Midbrain (tissue), 1 donor: ENCODE results near the gene SUN2.
A peak's percentile ranks its signal among the peaks of the same experiment; 100 is the strongest.

ENCODE experiments used
- DNase-seq: peaks from one replicate; lab custom pipeline; 2025; lab: John Stamatoyannopoulos, UW

Gene SUN2

GRCh38 chr22:38735126-38735464 lies 20.7 kb downstream of the SUN2 start:
- no peak for DNase-seq

- DNase-seq, result no peak
Observed at GRCh38 chr22:38734421-38735100, 21.2 kb downstream of the SUN2 start.

- peak; percentile 94 for DNase-seq
Observed at GRCh38 chr22:38733724-38734381, 21.9 kb downstream of the SUN2 start.

- peak; percentile 67 for DNase-seq
Observed at GRCh38 chr22:38733329-38733723, 22.5 kb downstream of the SUN2 start.

GRCh38 chr22:38732251-38732815 lies 23.5 kb downstream of the SUN2 start:
- peak; percentile 37 for DNase-seq

GRCh38 chr22:38731703-38732161 lies 24.1 kb downstream of the SUN2 start:
- no peak for DNase-seq

- DNase-seq, result no peak
Observed at GRCh38 chr22:38730411-38730871, 25.4 kb downstream of the SUN2 start.

GRCh38 chr22:38729946-38730345 lies 25.9 kb downstream of the SUN2 start:
- DNase-seq, result no peak

GRCh38 chr22:38728871-38729796 lies 26.7 kb downstream of the SUN2 start:
- no peak for DNase-seq

GRCh38 chr22:38727530-38728451 lies 28.0 kb downstream of the SUN2 start:
- no peak for DNase-seq

GRCh38 chr22:38727123-38727522 lies 28.7 kb downstream of the SUN2 start:
- no peak for DNase-seq

GRCh38 chr22:38725900-38726655 lies 29.7 kb downstream of the SUN2 start:
- no peak for DNase-seq

- DNase-seq, result peak; percentile 77
Observed at GRCh38 chr22:38724926-38725571, 30.7 kb downstream of the SUN2 start.

- DNase-seq, result no peak
Observed at GRCh38 chr22:38724176-38724575, 31.6 kb downstream of the SUN2 start.

GRCh38 chr22:38721551-38721950 lies 34.2 kb downstream of the SUN2 start:
- DNase-seq, result no peak

- no peak for DNase-seq
Observed at GRCh38 chr22:38720350-38720749, 35.4 kb downstream of the SUN2 start.

- DNase-seq, result no peak
Observed at GRCh38 chr22:38719196-38719595, 36.6 kb downstream of the SUN2 start.

GRCh38 chr22:38718414-38718813 lies 37.4 kb downstream of the SUN2 start:
- no peak for DNase-seq

- no peak for DNase-seq
Observed at GRCh38 chr22:38717244-38717643, 38.6 kb downstream of the SUN2 start.

GRCh38 chr22:38716826-38717225 lies 39.0 kb downstream of the SUN2 start:
- no peak for DNase-seq
